GF-D8 (cell line): ENCODE measurements around the gene TMCC3.
"Not testable (repeated sequence)": the region's sequence is repeated elsewhere in the genome, so short reads cannot be mapped to it uniquely, and the experiment has no call there.

ENCODE experiments used
- DNase-seq: peaks from one replicate; lab custom pipeline; 2025; lab: John Stamatoyannopoulos, UW

The TMCC3 gene, protein sequence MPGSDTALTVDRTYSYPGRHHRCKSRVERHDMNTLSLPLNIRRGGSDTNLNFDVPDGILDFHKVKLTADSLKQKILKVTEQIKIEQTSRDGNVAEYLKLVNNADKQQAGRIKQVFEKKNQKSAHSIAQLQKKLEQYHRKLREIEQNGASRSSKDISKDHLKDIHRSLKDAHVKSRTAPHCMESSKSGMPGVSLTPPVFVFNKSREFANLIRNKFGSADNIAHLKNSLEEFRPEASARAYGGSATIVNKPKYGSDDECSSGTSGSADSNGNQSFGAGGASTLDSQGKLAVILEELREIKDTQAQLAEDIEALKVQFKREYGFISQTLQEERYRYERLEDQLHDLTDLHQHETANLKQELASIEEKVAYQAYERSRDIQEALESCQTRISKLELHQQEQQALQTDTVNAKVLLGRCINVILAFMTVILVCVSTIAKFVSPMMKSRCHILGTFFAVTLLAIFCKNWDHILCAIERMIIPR

GRCh38 chr12:94650143-94651056, at the start of gene TMCC3:
TMCC3 (minus strand) TSS chr12:94650557; CDS start chr12:94650430, 127 bp downstream.
- no peak for DNase-seq

GRCh38 chr12:94699801-94700200, 49.4 kb upstream of the TMCC3 start:
- no peak for DNase-seq

GRCh38 chr12:94698578-94698977, 48.2 kb upstream of the TMCC3 start:
- DNase-seq, result no peak

GRCh38 chr12:94697631-94698030, 47.3 kb upstream of the TMCC3 start:
- no peak for DNase-seq

DNA sequence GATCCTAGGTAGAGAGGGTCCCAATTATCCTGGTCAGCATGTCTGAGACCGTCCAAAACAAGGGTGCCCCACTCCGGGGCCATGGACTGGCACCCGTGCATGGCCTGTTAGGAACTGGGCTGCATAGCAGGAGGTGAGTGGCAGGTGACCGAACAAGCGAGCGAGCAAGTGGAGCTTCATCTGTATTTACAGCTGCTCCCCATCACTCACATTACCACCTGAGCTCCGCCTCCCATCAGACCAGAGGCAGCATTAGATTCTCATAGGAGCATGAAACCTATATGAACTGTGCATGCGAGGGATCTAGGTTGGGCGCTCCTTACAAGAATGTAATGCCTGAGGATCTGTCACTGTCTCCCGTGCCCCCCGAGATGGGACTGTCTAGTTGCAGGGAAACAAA, 44.4 kb upstream of the TMCC3 start:
- no peak for DNase-seq

GRCh38 chr12:94692826-94693225, 42.5 kb upstream of the TMCC3 start:
- not testable (repeated sequence) for DNase-seq

DNA sequence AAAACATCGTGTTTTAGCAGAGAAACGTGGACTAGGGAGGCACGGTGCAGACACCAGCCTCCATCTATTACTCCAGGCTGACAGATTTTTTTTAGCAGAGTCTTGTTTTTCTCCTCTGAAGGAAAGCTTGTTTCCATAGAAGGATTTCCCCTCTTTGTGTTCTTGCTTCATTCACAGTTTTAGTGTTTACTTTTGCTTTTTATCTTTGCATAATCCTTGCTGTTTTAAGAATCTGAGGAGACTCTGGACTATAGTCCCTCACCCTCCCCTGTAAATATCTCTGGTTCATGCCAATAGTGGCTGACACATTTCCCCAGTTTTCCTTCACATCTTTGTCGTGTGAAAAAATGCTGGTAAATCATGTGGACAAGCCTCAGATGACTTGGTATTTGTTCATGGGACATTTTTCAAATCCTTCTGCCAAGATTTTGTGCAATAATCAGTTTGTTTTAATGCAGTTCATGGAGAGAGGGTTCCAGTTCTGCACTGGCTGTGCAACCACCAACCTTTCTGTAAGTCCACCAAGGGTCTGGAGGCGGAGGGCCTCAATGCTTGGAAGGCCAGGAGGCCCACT, 39.9 kb upstream of the TMCC3 start:
- no peak for DNase-seq

DNA sequence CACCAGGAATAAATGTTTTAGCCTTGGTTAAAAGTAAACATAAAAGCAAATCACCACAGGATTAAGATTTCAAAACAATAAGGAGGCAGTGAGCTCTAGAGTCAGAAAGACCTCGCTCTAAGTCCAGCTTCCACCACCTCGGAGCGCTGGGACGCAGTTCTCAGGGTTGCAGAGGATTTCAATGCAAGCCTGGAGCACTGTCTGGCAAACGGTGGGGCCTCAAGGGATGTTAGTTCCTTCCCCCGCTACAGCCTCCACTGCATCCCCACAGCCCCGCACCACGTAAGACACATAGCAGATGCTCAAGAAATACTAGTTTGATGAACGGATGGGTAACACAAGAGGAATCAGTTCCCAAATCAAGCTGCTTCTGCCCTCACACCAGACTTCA, 39.3 kb upstream of the TMCC3 start:
- no peak for DNase-seq

- no peak for DNase-seq
Measured at GRCh38 chr12:94689002-94689645, 38.8 kb upstream of the TMCC3 start.

DNA sequence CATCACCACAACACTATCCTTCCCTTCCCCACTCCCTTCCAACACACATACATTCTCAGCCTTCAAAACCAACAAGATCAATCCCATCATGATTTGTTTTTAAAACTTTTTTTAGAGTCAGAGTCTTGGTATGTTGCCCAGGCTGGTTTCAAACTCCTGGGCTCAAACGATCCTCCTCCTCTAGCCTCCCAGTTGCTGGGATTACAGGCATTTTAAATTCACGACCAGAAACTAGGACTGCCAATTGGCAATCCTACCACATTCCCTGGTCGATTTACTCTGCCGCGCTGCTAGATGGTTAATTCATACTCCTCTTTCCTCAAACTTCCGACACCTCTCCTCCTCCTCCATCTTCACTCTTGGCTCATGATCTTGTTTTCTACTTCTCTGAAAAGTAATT, 37.5 kb upstream of the TMCC3 start:
- DNase-seq, result no peak

DNA sequence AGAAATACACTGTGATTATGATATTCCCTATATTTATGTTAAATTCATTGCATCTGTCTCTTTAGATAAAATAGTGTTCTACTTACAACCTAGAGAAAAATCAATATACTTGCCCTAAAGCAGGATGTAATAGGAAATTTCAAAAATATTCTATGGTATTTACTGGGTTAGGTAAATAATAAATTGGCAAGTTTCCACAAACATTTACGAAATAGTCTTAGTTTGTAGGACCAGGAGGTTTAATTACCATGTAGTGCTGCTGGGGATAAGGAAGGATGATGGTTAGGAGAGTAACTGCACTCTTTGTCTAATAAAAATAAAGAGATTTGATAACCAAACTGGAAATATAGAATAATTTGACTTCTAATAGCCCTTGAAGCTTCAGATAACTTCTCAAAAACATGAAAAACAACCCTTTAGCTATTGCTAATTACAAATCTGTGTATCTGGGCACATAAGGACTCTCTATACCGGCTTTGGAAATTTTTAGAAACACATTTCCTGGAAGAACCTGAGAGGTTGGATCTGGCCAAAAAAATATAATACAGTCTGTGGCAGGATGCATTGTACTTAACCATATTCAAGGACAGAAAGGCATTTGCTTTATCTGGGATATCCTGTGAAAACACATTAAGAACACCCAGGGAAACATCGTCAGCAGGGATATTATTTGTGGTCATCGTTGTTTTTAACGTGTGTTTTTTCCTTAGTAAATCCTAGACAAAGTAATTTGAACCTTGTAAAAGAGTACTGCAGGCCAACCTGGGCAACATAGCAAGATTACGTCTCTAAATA, 36.7 kb upstream of the TMCC3 start:
- no peak for DNase-seq

DNA sequence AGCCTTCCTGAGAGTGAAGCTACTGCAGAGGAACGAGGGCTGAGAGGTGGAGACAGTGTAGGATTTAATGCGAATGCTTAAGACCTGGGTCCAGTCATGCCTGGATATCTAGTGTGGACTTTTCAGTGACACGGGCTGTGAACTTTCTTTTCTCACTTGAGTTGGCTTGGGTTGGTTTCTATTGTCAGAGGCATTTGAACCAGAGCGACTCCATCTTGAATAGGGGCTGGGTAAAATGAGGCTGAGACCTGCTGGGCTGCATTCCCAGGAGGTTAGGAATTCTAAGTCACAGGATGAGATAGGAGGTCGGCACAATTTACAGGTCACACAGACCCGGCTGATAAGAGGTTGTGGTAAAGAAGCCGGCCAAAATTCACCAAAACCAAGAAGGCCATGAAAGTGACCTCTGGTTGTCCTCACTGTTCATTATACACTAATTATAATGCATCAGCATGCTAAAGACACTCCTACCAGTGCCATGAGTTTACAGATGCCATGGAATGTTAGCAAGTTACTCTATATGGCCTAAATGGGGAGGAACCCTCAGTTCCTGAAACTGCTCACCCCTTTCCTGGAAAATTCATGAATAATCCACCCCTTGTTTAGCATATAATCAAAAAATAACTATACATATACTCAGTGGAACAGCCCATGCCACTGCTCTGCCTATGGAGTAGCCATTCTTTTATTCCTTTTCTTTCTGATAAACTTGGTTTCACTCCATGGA, 34.2 kb upstream of the TMCC3 start:
- DNase-seq, result no peak

DNA sequence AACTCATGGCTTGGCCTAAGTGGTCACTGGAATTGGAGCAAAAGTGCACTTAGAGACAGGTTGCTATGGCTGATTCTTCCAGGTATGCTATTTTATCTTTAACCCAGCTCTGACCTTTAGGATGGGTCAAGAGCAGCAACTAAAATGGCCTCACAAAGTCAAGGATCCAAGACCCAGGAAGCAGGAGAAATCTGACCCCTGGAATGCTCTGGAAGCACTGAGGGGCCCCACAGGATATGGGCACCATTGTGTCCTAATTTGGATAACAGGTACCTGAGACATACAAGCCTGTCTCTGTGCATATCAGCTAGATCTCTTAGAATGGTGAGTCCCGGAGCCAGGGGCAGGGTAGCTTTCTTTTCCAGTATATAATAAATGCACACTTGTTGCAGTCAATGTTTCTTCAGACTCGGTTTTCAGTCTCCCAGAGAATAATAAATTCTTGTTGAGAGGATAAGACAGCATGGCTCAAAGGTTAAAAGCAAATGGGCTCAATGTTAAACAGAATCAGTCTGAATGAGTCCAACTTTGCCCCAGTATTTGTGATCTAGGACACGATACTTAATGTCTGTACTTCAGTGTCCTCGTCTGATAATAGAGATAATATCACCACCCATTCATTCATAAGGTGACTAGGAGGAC, 29.3 kb upstream of the TMCC3 start:
- no peak for DNase-seq

DNA sequence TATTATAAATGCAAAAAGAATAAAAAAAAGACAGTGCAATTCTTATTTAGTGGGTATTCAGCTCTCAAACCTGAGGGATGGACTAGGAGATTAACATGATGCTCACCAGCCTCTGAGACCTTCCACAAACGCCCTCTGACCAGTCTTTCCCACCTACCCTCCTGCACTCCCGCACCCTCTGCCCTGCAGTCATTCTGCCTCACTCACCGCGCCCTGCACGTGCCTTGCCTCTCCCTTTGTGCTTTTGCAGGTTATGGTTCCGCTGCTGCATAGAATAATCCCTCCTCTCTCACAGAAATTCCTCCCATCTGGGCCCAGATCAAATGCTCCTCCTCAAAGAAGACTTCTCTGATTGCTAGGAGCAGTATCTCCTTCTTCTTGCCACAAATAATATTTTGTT, 28.5 kb upstream of the TMCC3 start:
- no peak for DNase-seq

- no peak for DNase-seq
Measured at GRCh38 chr12:94678379-94678778, 28.0 kb upstream of the TMCC3 start.

- no peak for DNase-seq
Measured at GRCh38 chr12:94677778-94678177, 27.4 kb upstream of the TMCC3 start.

- DNase-seq, result no peak
Measured at GRCh38 chr12:94676922-94677321, 26.6 kb upstream of the TMCC3 start.

- peak; percentile 95 for DNase-seq
Measured at GRCh38 chr12:94676031-94676641, 25.8 kb upstream of the TMCC3 start.

DNA sequence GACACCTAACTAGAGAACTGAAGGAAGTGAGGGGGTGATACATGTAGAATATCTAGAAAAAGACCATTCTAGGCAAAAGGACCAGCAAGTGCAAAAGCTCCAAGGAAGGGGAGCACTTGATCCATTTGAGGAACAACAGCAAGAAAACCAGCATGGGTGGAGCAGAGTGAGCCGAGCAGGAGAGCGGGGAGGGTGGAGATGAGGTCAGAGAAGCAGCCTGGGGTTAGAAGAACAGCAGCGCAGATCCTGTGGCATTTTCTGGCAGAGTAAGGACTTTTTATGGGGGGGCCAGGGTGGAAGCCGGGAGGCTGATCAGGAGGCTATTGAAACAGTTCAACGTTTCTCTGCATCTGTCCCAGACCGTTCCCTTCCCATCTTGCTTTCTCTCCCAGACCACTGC, 24.5 kb upstream of the TMCC3 start:
- no peak for DNase-seq

- DNase-seq, result no peak
Measured at GRCh38 chr12:94674051-94674451, 23.7 kb upstream of the TMCC3 start.
